HG03469 (cell line): ENCODE measurements around the gene E2F2.

Source experiments
- ATAC-seq: cut with Tn5 transposase; IDR thresholded peaks from one replicate; pipeline ENCODE4 v1.9.1; 2021; ENCODE audit warnings: mild to moderate bottlenecking, moderate library complexity, moderate number of reproducible peaks; ENCODE audit not compliant: unreplicated experiment

E2F2 gene

GRCh38 chr1:23466423-23466989 lies 64.5 kb downstream of the E2F2 start:
- no peak for ATAC-seq

- ATAC-seq, result no peak
Measured at GRCh38 chr1:23463286-23463685, 67.7 kb downstream of the E2F2 start.

- ATAC-seq, result no peak
Measured at GRCh38 chr1:23462766-23463165, 68.3 kb downstream of the E2F2 start.

GRCh38 chr1:23461050-23461449 lies 70.0 kb downstream of the E2F2 start:
- ATAC-seq, result no peak

GRCh38 chr1:23460519-23460918 lies 70.5 kb downstream of the E2F2 start:
- ATAC-seq, result no peak

- ATAC-seq, result no peak
Measured at GRCh38 chr1:23459338-23459757, 71.7 kb downstream of the E2F2 start.
